Measurements from ENCODE around the gene NEDD4L. TPM values are rescaled to one million over a fixed set of nuclear protein-coding genes. Genes with fewer than 3 reads are reported as not detected.

NEDD4L gene
- polyA plus RNA-seq, 1 of the 3 experiments (the other 2 are of a cell fraction) = 13.2 TPM

DNA sequence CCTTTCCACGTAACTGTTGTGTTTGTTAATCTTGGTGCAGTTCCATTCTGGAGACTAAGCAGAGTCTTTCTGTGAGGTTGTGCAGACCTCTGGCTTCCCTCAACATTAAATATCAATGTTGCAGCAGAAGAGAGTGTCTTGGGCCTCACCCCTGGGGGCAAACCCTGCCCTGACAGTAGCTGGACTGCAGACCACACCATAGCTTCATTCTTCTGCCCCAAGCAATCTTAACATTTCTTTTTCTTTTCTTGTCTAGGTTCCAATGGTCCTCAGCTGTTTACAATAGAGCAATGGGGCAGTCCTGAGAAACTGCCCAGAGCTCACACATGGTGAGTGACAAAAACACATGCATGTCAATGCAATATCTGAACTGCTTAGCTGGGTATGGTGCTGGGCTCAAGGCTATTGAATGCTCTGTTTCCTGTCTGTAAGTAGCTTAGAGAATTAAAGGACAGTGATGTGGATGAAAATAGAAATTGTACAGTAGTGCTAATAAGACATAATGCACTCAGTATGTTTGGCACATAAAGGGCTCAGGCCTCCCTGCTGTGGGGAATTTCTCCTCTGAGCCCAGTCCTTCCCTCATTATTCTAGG lies 347.3 kb downstream of the NEDD4L start:
- POLR2A ChIA-PET = no interaction called here
- Histone ChIP-seq H3K9ac (no peak overlapping the region), H3K4me1 (ENCODE audit: control insufficient read depth in 1 of 2, insufficient read depth in 2 of 2, low read depth in 1 of 2, low read length in 1 of 2) (peaks cover 0 to 23% of the 10 kb centered on the region in 2 experiments; a peak in 1 of 4 replicates), H3K79me2 (ENCODE audit: insufficient read depth) (no peaks in the 10 kb centered on the region), H4K20me1 (ENCODE audit: insufficient read depth) (no peaks in the 10 kb centered on the region), H3K9me2 (no peaks in the 10 kb centered on the region), H3K27ac (ENCODE audit: low read depth in 2 of 2, low read length in 1 of 2) (peak overlapping the region in 1 of 2 experiments; percentile 65; a peak in 1 of 4 replicates), H2AFZ (ENCODE audit: low read depth) (no peak overlapping the region), H3K4me3 (ENCODE audit: low read depth in 2 of 2, low read length in 1 of 2) (no peak overlapping the region), H3K4me2 (no peak overlapping the region), H3K27me3 (ENCODE audit: insufficient read depth) (no peaks in the 10 kb centered on the region), H3F3A (replicated peaks; ENCODE audit: insufficient read depth) (no peaks in the 10 kb centered on the region), H3K9me3 (no peaks in the 10 kb centered on the region), H3K36me3 (replicated peaks in 1 of 2; ENCODE audit: control insufficient read depth in 1 of 2, insufficient read depth in 2 of 2, low read length in 1 of 2) (peaks cover 0 to 2% of the 10 kb centered on the region in 2 experiments)
- peak; percentile 34 for DNase-seq
- TF ChIP-seq NFIC (IDR thresholded peaks at IDR 0.05; ENCODE audit: borderline replicate concordance) (no peak), MXI1 (IDR thresholded peaks at IDR 0.05; ENCODE audit: low read depth, low read length) (0 out of 2 replicates have a peak, but pooled peaks have one; percentile 22)
- 86% methylated on average over 1 of the region's 1 CpG for WGBS (ENCODE audit: low lambda C conversion rate)
- CTCF ChIA-PET = interaction anchor here (0.6 to 1.3 kb wide), 5 partner anchors 10 to 777 kb away, joined by 3 to 7 read pairs (median 3); no protein-coding TSS in a partner anchor

DNA sequence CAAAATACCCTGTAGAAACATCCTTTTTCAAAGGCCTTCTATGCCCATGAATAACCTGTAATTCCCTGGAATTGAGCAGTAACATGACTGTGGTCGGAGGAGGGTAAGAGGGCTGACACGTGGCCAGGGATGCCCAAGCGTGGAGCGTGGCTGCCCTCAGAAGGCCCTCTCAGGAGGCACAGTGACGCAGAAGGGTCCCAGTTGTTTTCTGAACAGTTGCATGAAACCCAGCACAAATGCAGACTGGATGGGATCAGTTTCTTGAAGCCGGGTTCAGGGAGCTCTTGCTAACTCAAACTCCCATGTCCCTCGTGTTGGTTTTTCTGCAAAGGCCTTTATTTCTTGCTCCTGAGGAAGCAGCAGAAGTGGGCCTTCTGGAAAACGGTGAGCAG lies 347.9 kb downstream of the NEDD4L start:
- no peaks in the 10 kb centered on the region for H3K27me3 ChIP-seq (ENCODE audit: insufficient read depth)
- H2AFZ ChIP-seq (ENCODE audit: low read depth) = no peak overlapping the region
- no peaks in the 10 kb centered on the region for H3F3A ChIP-seq (replicated peaks; ENCODE audit: insufficient read depth)
- TF ChIP-seq RAD21 (IDR thresholded peaks at IDR 0.05; ENCODE audit: low read length) = 0 out of 2 replicates have a peak, but pooled peaks have one; percentile 8
- TF ChIP-seq GABPA (IDR thresholded peaks at IDR 0.05; ENCODE audit: low read depth) = no peak
- H3K79me2 ChIP-seq (ENCODE audit: insufficient read depth) = no peaks in the 10 kb centered on the region
- no peaks in the 10 kb centered on the region for H3K9me2 ChIP-seq
- no peaks in the 10 kb centered on the region for H3K9me3 ChIP-seq
- CTCF ChIA-PET = interaction anchor here (0.6 to 1.3 kb wide), 4 partner anchors 11 to 102 kb away, joined by 3 to 7 read pairs (median 3); no protein-coding TSS in a partner anchor
- H3K4me3 ChIP-seq (ENCODE audit: low read depth in 2 of 2, low read length in 1 of 2) = no peak overlapping the region
- H4K20me1 ChIP-seq (ENCODE audit: insufficient read depth) = no peaks in the 10 kb centered on the region
- peaks cover 0 to 2% of the 10 kb centered on the region in 2 experiments for H3K36me3 ChIP-seq (replicated peaks in 1 of 2; ENCODE audit: control insufficient read depth in 1 of 2, insufficient read depth in 2 of 2, low read length in 1 of 2)
- no peak for DNase-seq
- no peak overlapping the region for H3K9ac ChIP-seq
- H3K4me1 ChIP-seq (ENCODE audit: control insufficient read depth in 1 of 2, insufficient read depth in 2 of 2, low read depth in 1 of 2, low read length in 1 of 2) = peaks cover 0 to 23% of the 10 kb centered on the region in 2 experiments; a peak in 1 of 4 replicates
- 84% methylated on average over 8 of the region's 8 CpGs for WGBS (ENCODE audit: low lambda C conversion rate)
- peak overlapping the region in 1 of 2 experiments; percentile 65; a peak in 1 of 4 replicates for H3K27ac ChIP-seq (ENCODE audit: low read depth in 2 of 2, low read length in 1 of 2)
- no peak overlapping the region for H3K4me2 ChIP-seq
- POLR2A ChIA-PET = no interaction called here

DNA sequence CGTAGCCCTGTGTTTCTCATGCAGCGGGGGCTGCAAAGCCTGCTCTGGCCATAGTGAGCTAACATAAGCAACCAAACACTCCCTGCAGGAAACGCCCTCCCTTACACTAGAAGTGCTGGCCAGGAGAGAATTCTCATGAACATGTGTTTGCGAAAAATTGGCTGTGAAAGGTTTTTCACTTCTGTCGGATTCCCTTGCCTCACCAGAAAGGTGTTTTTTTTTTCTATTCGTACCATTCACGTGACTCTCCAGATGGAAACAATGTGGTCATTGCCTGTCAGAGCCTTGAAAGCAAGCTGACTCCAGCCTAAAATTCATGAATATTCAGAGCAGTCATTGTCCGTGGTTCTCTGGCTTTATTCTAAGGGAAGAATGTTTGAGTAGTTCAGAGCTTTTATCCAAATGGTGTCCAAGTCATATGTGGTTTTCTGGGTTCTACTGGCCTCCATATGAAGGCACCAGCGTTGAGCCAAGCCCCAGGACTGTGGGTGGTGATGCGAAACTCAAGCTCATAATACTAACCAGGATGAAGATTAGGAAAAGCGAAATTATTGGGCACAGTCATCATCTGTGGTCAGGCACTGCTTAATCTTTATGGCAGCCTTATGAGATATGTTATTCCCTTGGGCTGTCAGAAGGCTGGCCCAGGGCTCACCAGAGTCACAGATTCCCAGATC lies 348.4 kb downstream of the NEDD4L start:
- Histone ChIP-seq H4K20me1 (ENCODE audit: insufficient read depth) (no peaks in the 10 kb centered on the region), H3K27me3 (ENCODE audit: insufficient read depth) (no peaks in the 10 kb centered on the region), H3F3A (replicated peaks; ENCODE audit: insufficient read depth) (no peaks in the 10 kb centered on the region), H3K9me3 (no peaks in the 10 kb centered on the region), H3K79me2 (ENCODE audit: insufficient read depth) (no peaks in the 10 kb centered on the region), H3K36me3 (replicated peaks in 1 of 2; ENCODE audit: control insufficient read depth in 1 of 2, insufficient read depth in 2 of 2, low read length in 1 of 2) (peaks cover 0 to 2% of the 10 kb centered on the region in 2 experiments), H2AFZ (ENCODE audit: low read depth) (no peak overlapping the region), H3K4me1 (ENCODE audit: control insufficient read depth in 1 of 2, insufficient read depth in 2 of 2, low read depth in 1 of 2, low read length in 1 of 2) (peaks cover 0 to 23% of the 10 kb centered on the region in 2 experiments; a peak in 1 of 4 replicates), H3K27ac (ENCODE audit: low read depth in 2 of 2, low read length in 1 of 2) (peak overlapping the region in 1 of 2 experiments; percentile 65; a peak in 1 of 4 replicates), H3K9me2 (no peaks in the 10 kb centered on the region), H3K9ac (no peak overlapping the region), H3K4me2 (no peak overlapping the region), H3K4me3 (ENCODE audit: low read depth in 2 of 2, low read length in 1 of 2) (no peak overlapping the region)
- TF ChIP-seq YY1 (IDR thresholded peaks at IDR 0.05; ENCODE audit: low read depth) (no peak), TAF1 (IDR thresholded peaks at IDR 0.05; ENCODE audit: borderline replicate concordance, low read depth, low read length) (no peak), TEAD4 (IDR thresholded peaks at IDR 0.05; ENCODE audit: borderline replicate concordance, insufficient read depth) (no peak), FOSL2 (IDR thresholded peaks at IDR 0.05; ENCODE audit: borderline replicate concordance, low read depth) (no peak)
- TF ChIP-seq, protein P1, sequence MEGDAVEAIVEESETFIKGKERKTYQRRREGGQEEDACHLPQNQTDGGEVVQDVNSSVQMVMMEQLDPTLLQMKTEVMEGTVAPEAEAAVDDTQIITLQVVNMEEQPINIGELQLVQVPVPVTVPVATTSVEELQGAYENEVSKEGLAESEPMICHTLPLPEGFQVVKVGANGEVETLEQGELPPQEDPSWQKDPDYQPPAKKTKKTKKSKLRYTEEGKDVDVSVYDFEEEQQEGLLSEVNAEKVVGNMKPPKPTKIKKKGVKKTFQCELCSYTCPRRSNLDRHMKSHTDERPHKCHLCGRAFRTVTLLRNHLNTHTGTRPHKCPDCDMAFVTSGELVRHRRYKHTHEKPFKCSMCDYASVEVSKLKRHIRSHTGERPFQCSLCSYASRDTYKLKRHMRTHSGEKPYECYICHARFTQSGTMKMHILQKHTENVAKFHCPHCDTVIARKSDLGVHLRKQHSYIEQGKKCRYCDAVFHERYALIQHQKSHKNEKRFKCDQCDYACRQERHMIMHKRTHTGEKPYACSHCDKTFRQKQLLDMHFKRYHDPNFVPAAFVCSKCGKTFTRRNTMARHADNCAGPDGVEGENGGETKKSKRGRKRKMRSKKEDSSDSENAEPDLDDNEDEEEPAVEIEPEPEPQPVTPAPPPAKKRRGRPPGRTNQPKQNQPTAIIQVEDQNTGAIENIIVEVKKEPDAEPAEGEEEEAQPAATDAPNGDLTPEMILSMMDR (IDR thresholded peaks at IDR 0.05) = no peak
- CTCF ChIA-PET = interaction anchor here (0.7 to 1.3 kb wide), 4 partner anchors 10 to 151 kb away, joined by 3 to 7 read pairs (median 4); no protein-coding TSS in a partner anchor
- no peak for DNase-seq
- WGBS (ENCODE audit: low lambda C conversion rate) = 95% methylated on average over 11 of the region's 11 CpGs
- POLR2A ChIA-PET = no interaction called here

Measured in SK-N-SH (cell line).